Keratinocyte (primary cell): Measurements from ENCODE around the gene DDAH2. TPM values are rescaled to one million over a fixed set of nuclear protein-coding genes. Genes with fewer than 3 reads are reported as not detected.

Experiments used
- DNase-seq: peaks from one replicate; pipeline ENCODE4 v3.0.0-alpha.2; 2011; ENCODE audit warnings: low read depth, missing footprints, low spot score
- FAIRE-seq: peaks from 2 replicates; lab custom pipeline; 2011; peaks lifted over from hg19 to GRCh38; lab: Jason Lieb, UNC
- H2AFZ ChIP-seq: 2 replicates; pipeline ENCODE4 v1.6.0; 2012; ENCODE audit warnings: low read length, control low read depth, inconsistent platforms; ENCODE audit not compliant: control insufficient read depth
- H3K27ac ChIP-seq: 2 replicates; pipeline ENCODE4 v1.5.1; 2011; ENCODE audit warnings: low read length; ENCODE audit not compliant: control insufficient read depth, insufficient read depth
- H3K27me3 ChIP-seq: 3 replicates; pipeline ENCODE4 v1.6.0; 2011; ENCODE audit warnings: low read length; ENCODE audit not compliant: control insufficient read depth, insufficient read depth; ENCODE audit errors: extremely low read depth
- H3K36me3 ChIP-seq, 2 experiments: 2 replicates in 1 of 2; 3 replicates in 1 of 2; pipeline ENCODE4 v1.5.1; 2011; ENCODE audit warnings: low read length in 2 of 2, mild to moderate bottlenecking in 1 of 2; ENCODE audit not compliant: control insufficient read depth in 2 of 2, insufficient read depth in 2 of 2; ENCODE audit errors: extremely low read depth in 1 of 2
- H3K4me1 ChIP-seq: 3 replicates; pipeline ENCODE4 v1.5.1; 2011; ENCODE audit warnings: low read length; ENCODE audit not compliant: control insufficient read depth, insufficient read depth; ENCODE audit errors: extremely low read depth
- H3K4me2 ChIP-seq: 3 replicates; pipeline ENCODE4 v1.6.0; 2011; ENCODE audit warnings: low read depth, low read length; ENCODE audit not compliant: control insufficient read depth, insufficient read depth; ENCODE audit errors: extremely low read depth
- H3K4me3 ChIP-seq, 3 experiments: fragments of 200-600 bp in 1 of 3; sonication (generic) in 1 of 3; 2 replicates in 2 of 3; 3 replicates in 1 of 3; pipeline ENCODE4 v1.5.1; 2011 to 2016; ENCODE audit warnings: low read length in 3 of 3, mild to moderate bottlenecking in 3 of 3, control low read depth in 2 of 3, inconsistent platforms in 1 of 3, low read depth in 1 of 3, mixed read lengths in 1 of 3, mixed run types in 1 of 3, moderate library complexity in 1 of 3; ENCODE audit not compliant: control insufficient read depth in 2 of 3, insufficient read depth in 2 of 3; ENCODE audit errors: extremely low read depth in 1 of 3
- H3K79me2 ChIP-seq: 2 replicates; pipeline ENCODE4 v1.6.0; 2012; ENCODE audit warnings: low read length; ENCODE audit not compliant: control insufficient read depth, insufficient read depth
- H3K9ac ChIP-seq: 3 replicates; pipeline ENCODE4 v1.6.0; 2011; ENCODE audit warnings: low read length; ENCODE audit not compliant: control insufficient read depth, insufficient read depth; ENCODE audit errors: extremely low read depth
- H3K9me1 ChIP-seq: 3 replicates; pipeline ENCODE4 v1.6.0; 2011; ENCODE audit warnings: low read length; ENCODE audit not compliant: control insufficient read depth, insufficient read depth; ENCODE audit errors: extremely low read depth
- H3K9me3 ChIP-seq: 2 replicates; pipeline ENCODE4 v1.5.1; 2012; ENCODE audit warnings: low read depth, low read length; ENCODE audit not compliant: control insufficient read depth
- H4K20me1 ChIP-seq: 3 replicates; pipeline ENCODE4 v1.6.0; 2011; ENCODE audit warnings: low read length; ENCODE audit not compliant: control insufficient read depth, insufficient read depth; ENCODE audit errors: extremely low read depth
- CTCF ChIP-seq, 3 experiments: IDR thresholded peaks in 1 of 3; conservative IDR thresholded peaks in 1 of 3; optimal IDR thresholded peaks in 1 of 3; 2 replicates in 2 of 3; 3 replicates in 1 of 3; pipeline versions ENCODE3 to v1.5.1; 2011; ENCODE audit warnings: low read length in 3 of 3, mild to moderate bottlenecking in 3 of 3, moderate library complexity in 2 of 3, control low read depth in 1 of 3, inconsistent platforms in 1 of 3; ENCODE audit not compliant: insufficient read depth in 2 of 3; ENCODE audit errors: extremely low read depth in 1 of 3
- EZH2 ChIP-seq: IDR thresholded peaks from one replicate; pipeline ENCODE4 v1.6.1; 2012; ENCODE audit warnings: inconsistent platforms, mild to moderate bottlenecking, low read length, moderate library complexity
- dilution Hi-C: fragments of 300-500 bp; cut with MboI; formaldehyde crosslinking; loops from one replicate; pipeline ENCODE4 v1.7.0; 2020; ENCODE audit warnings: low sequenced_read_pairs; ENCODE audit not compliant: extremely low pct_ligation_motif_present
- polyA plus RNA-seq, 5 experiments: library from polyadenylated mRNA; depleted of rRNA in 3 of 5; stranded (reverse) in 3 of 5; stranded (forward) in 1 of 5; unstranded in 1 of 5; fragments of >200 nt; gene quantifications; 1 replicate in 1 of 5; 2 replicates in 3 of 5; 3 replicates in 1 of 5; pipeline versions ENCODE4 v1.2.1 to v1.2.3, GENCODE V29; 2011 to 2012; ENCODE audit warnings: missing spikeins in 2 of 5, low read depth in 1 of 5, low replicate concordance in 1 of 5

The DDAH2 gene
- polyA plus RNA-seq, 1 donor (not counting 4 experiments of a cell fraction or from before 2014, with no cell fraction given), result 3.0 TPM

GRCh38 chr6:31691564-31692108, 37.5 kb downstream of the DDAH2 start:
- H3K27me3 ChIP-seq, result no peaks in the 10 kb centered on the region
- no peak overlapping the region for H3K4me2 ChIP-seq
- dilution Hi-C loops, result no loop called here
- H3K4me3 ChIP-seq, result no peak overlapping the region
- no peaks in the 10 kb centered on the region for H3K4me1 ChIP-seq
- no peaks in the 10 kb centered on the region for H3K9me3 ChIP-seq
- H3K9ac ChIP-seq, result no peak overlapping the region
- DNase-seq (no peak), FAIRE-seq (no peak)
- no peak overlapping the region for H3K27ac ChIP-seq
- H3K9me1 ChIP-seq, result no peaks in the 10 kb centered on the region
- H4K20me1 ChIP-seq, result no peaks in the 10 kb centered on the region
- H2AFZ ChIP-seq, result no peak overlapping the region
- TF ChIP-seq CTCF (optimal IDR thresholded peaks at IDR 0.05 in 1 of 3, IDR thresholded peaks at IDR 0.05 in 1 of 3, conservative IDR thresholded peaks at IDR 0.05 in 1 of 3; ENCODE audit: extremely low read depth in 1 of 3, insufficient read depth in 2 of 3, low read length in 3 of 3) (no peak), EZH2 (no peak)
- H3K36me3 ChIP-seq, result peaks cover 22 to 41% of the 10 kb centered on the region in 2 experiments
- no peaks in the 10 kb centered on the region for H3K79me2 ChIP-seq

GRCh38 chr6:31691078-31691463, 38.0 kb downstream of the DDAH2 start:
- H4K20me1 ChIP-seq, result no peaks in the 10 kb centered on the region
- peaks cover 22 to 46% of the 10 kb centered on the region in 2 experiments for H3K36me3 ChIP-seq
- H3K4me2 ChIP-seq, result no peak overlapping the region
- H3K4me3 ChIP-seq, result no peak overlapping the region
- DNase-seq, result no peak
- no peak overlapping the region for H3K9ac ChIP-seq
- no peaks in the 10 kb centered on the region for H3K4me1 ChIP-seq
- no peaks in the 10 kb centered on the region for H3K9me3 ChIP-seq
- dilution Hi-C loops, result no loop called here
- no peaks in the 10 kb centered on the region for H3K27me3 ChIP-seq
- FAIRE-seq, result no peak
- TF ChIP-seq CTCF (optimal IDR thresholded peaks at IDR 0.05 in 1 of 3, IDR thresholded peaks at IDR 0.05 in 1 of 3, conservative IDR thresholded peaks at IDR 0.05 in 1 of 3; ENCODE audit: extremely low read depth in 1 of 3, insufficient read depth in 2 of 3, low read length in 3 of 3) (no peak), EZH2 (no peak)
- H3K27ac ChIP-seq, result no peak overlapping the region
- H2AFZ ChIP-seq, result no peak overlapping the region
- no peaks in the 10 kb centered on the region for H3K79me2 ChIP-seq
- H3K9me1 ChIP-seq, result no peaks in the 10 kb centered on the region
